ENCODE results near the gene ST8SIA6.

- TF ChIP-seq POLR2A (IDR thresholded peaks at IDR 0.05): no peak
- no peak for TF ChIP-seq CTCF (IDR thresholded peaks at IDR 0.05)
These were observed 72.8 kb downstream of the ST8SIA6 start for GRCh38 chr10:17381502-17382142.
